ENCODE measurements around the gene EPHB4.

The EPHB4 gene

GRCh38 chr7:100854146-100854895 is 27.0 kb upstream of the EPHB4 start:
- DNase-seq: no peak

- DNase-seq: peak; percentile 88
Measured at GRCh38 chr7:100852048-100852872, 24.9 kb upstream of the EPHB4 start, which contains the start of gene SLC12A9. Gene SLC12A9 (plus strand): TSS chr7:100852713. CDS start chr7:100854198, 1,485 bp downstream.

- no peak for DNase-seq
Measured at GRCh38 chr7:100847360-100847759, 20.0 kb upstream of the EPHB4 start.

- DNase-seq: no peak
Measured at GRCh38 chr7:100840470-100841100, 13.3 kb upstream of the EPHB4 start.

DNA sequence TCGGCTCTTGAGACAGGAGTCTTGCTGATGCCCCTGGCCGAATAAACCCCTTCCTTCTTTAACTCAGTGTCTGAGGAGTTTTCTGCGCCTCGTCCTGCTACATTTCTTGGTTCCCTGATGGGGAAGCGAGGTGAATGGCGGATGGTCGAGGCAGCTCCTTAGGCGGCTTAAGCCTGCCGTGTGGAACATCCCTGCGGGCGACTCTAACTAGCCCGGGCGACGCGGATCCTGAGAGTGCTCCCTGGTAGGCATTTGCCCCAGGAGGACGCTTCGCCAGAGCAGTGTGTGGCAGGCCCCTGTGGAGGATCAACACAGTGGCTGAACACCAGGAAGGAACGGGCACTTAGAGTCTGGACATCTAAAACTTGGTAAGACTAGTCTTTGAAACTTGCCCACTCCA is 12.0 kb upstream of the EPHB4 start:
- no peak for DNase-seq

DNA sequence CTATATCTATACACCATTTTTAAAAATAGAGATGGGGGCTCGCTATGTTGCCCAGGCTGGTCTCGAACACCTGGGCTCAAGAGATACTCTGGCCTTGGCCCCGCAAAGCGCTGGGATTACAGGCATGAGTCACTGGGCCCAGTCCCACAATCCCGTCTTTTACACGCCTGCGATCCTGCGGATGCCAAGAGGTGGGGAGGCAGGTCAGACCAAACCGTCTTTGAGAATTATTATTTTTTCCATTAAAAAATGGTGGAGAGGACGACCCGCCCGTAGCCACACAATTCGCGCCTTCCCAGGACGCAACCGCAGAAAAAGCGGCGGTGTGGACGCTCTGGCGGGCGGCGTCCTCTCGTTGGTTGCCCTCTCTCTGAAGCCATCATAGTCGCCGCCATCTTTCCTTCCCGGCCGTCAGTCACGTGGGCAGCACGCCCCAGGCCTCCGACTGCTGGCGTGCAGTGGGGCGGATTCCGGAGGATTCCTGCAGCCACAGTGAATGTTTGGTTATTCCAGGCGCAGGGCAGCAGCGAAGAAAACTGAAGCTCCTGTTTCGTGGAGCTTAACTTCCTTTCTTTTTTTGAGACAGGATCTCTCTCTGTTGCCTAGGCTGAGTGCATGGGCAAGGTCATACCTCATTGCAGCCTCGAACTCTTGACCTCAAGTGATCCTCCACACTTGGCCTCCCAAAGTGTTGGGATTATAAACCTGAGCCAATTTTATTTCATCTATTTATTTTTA is 9.9 kb upstream of the EPHB4 start:
- DNase-seq: peak; percentile 82

DNA sequence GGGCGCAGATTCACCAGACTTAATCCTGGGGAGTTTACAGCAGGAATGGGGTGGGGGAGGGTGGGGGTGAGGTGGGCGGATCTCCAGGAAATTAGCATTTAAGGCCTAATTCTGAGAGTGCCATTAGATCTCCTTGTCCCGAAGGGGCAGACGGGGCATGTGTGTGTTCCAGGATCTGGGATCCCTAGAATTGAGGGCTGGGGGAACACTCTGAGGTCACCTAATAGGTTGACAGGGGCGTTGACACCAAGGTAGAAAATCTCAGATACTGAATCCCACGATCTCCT is 9.4 kb upstream of the EPHB4 start:
- no peak for DNase-seq

GRCh38 chr7:100835903-100836811 is 8.8 kb upstream of the EPHB4 start:
- no peak for DNase-seq

- DNase-seq: no peak
Measured at GRCh38 chr7:100832281-100832633, 4.9 kb upstream of the EPHB4 start.

GRCh38 chr7:100830396-100830795 is 3.1 kb upstream of the EPHB4 start:
- no peak for DNase-seq

- DNase-seq: no peak
Measured at GRCh38 chr7:100829150-100829716, 1.9 kb upstream of the EPHB4 start.

- no peak for DNase-seq
Measured at GRCh38 chr7:100826514-100827329, 601 bp downstream of the EPHB4 start.

DNA sequence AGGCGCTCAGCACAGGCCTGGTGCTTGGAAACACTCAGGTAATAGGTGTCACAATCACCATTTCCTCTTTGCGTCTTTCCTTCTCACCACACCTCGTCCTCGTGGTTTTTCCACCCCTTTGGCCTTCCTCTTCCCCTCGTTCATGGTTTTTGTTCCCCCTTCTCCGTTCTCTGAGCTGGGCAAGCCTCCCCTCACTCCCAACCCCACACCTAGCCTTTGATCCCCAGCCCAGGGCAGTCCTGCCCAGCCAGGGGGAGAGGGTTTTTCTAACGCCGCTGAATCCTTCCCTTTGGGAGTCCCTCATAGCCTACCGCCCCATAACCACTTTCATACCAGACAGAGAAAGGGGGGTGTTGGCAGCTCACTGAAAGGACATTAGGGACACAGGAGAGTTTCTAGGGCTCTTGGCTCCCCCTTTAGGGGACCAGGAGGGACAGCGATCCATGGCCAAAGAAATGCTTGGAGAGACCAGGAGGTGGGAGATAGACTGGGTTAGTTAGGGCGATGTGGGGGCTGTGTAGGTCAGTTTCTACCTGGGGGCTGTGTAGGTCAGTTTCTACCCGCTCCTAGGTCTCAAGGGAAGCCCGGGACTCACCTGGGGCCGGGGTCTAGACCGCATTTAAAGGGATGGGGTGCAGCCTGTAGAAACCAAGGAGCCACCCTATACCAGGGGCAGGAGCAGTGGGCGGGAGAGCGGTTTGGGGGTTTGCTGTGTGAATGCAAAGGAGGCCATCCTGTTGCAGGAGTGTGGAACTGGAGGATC is 1.4 kb downstream of the EPHB4 start:
- no peak for DNase-seq

- DNase-seq: no peak
Measured at GRCh38 chr7:100825215-100825671, 2.1 kb downstream of the EPHB4 start.

DNA sequence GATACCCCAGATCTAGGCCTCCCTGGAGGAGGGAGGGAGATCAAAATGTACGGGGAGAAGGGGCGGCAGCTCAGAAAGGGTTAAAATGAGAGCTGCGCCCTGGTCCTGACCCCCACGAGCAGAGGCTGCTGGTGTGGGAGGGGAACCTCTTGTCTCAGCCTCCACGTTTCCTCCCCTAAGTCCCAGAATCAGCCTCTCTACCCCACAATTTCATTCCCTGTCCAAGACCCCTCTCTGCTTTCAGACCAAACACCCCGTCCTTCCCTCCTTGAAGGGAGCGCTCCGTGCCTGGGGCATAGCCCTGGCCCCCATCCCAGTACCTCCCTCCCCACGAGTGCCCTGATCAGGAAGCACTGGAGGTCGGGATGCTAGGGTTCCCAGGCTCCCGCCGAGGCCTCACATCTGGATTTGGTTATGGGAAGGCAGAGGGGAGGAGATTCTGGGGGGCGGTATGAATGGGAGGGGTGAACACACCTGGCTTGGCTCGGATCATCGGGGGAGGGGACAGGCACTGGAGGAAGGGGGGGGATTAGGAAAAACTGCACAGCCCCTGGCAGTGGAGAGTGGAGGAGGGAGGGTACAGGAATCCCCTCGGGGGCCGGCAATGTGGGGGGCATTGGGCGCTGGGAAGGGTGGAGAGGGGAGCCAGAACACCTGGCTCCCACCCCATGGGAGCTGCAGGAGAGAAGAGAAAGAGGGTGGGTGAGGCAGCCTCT is 2.7 kb downstream of the EPHB4 start:
- no peak for DNase-seq

DNA sequence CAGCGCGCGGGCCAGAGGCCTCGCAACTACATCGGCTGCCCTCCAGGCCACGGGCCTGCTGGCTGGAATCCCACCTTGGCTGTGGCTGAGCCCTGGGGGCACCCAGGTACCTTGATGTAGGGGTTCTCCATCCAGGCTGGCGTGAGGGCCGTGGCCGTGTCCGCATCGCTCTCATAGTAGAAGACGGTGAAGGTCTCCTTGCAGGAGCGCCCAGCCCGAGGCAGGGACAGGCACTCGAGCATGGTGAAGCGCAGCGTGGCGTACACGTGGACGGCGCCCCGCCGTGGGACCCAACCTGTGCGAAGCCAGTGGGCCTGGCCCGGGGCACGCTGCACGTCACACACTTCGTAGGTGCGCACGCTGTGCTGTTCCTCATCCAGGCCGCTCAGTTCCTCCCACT is 3.8 kb downstream of the EPHB4 start:
- no peak for DNase-seq

- no peak for DNase-seq
Measured at GRCh38 chr7:100823140-100823525, 4.2 kb downstream of the EPHB4 start.

GRCh38 chr7:100822236-100823139 is 4.8 kb downstream of the EPHB4 start:
- no peak for DNase-seq

Data from activated CD8-positive, alpha-beta memory T cell treated with anti-CD3 and anti-CD28 coated beads, Interleukin-2, amount 50 U/mL, for 4 hours (primary cell).